ENCODE data around the gene PRB2. TPM values are rescaled to one million over a fixed set of nuclear protein-coding genes. Genes with fewer than 3 reads are reported as not detected.

PRB2 gene
- total RNA-seq, 1 experiment from 2014 or later: not detected

DNA sequence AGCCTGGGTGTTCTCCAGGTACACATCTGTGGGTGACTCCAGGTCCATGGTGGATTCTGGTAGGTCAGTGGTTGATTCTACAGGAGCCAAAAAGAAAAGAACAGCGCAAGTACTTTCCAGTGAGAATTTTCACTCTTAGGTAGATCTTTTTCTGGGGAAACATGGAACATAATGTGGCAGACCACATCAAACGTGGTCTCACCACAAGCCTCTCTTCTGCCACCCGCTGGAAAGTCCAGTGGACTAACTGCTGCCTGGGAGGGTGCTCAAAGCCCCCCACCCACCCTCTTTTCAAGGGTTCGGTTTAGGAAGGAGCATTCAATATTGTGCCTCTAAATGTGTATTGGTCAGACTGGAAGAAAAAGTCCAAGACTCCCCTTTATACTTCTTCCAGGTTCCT, 36.1 kb upstream of the PRB2 start:
- Histone ChIP-seq H3K4me1 (ENCODE audit: control insufficient read depth, insufficient read depth, low read length) (no peaks in the 10 kb centered on the region), H3K36me3 (ENCODE audit: control insufficient read depth, insufficient read depth, low read length) (no peaks in the 10 kb centered on the region; the same call in 1 of the 2 replicates), H3K9me3 (ENCODE audit: control insufficient read depth, insufficient read depth, low read depth, low read length) (no peaks in the 10 kb centered on the region), H3K4me3 (ENCODE audit: low read depth in 2 of 2, low read length in 2 of 2) (no peak overlapping the region), H3K27ac (ENCODE audit: low read length) (no peak overlapping the region), H3K27me3 (ENCODE audit: control insufficient read depth, insufficient read depth, low read length) (no peaks in the 10 kb centered on the region)
- no TSS peak for BruUV-seq (replicated peaks)
- POLR2A ChIA-PET: no interaction called here
- CTCF ChIA-PET: no interaction called here
- DNase-seq (ENCODE audit: low read depth, low spot score): no peak
- ATAC-seq: no peak
- in situ Hi-C loops (cut with HindIII; ENCODE audit: low pct_unique_long_range_greater_than_20kb, low sequenced_read_pairs) (no loop called here), intact Hi-C loops (cut with micrococcal nuclease; ENCODE audit: unreplicated experiment) (no loop called here)
- TF ChIP-seq, protein P1, sequence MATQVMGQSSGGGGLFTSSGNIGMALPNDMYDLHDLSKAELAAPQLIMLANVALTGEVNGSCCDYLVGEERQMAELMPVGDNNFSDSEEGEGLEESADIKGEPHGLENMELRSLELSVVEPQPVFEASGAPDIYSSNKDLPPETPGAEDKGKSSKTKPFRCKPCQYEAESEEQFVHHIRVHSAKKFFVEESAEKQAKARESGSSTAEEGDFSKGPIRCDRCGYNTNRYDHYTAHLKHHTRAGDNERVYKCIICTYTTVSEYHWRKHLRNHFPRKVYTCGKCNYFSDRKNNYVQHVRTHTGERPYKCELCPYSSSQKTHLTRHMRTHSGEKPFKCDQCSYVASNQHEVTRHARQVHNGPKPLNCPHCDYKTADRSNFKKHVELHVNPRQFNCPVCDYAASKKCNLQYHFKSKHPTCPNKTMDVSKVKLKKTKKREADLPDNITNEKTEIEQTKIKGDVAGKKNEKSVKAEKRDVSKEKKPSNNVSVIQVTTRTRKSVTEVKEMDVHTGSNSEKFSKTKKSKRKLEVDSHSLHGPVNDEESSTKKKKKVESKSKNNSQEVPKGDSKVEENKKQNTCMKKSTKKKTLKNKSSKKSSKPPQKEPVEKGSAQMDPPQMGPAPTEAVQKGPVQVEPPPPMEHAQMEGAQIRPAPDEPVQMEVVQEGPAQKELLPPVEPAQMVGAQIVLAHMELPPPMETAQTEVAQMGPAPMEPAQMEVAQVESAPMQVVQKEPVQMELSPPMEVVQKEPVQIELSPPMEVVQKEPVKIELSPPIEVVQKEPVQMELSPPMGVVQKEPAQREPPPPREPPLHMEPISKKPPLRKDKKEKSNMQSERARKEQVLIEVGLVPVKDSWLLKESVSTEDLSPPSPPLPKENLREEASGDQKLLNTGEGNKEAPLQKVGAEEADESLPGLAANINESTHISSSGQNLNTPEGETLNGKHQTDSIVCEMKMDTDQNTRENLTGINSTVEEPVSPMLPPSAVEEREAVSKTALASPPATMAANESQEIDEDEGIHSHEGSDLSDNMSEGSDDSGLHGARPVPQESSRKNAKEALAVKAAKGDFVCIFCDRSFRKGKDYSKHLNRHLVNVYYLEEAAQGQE (IDR thresholded peaks at IDR 0.05; ENCODE audit: insufficient read depth in 1 of 2, low read depth in 2 of 2, low read length in 1 of 2): no peak
- TF ChIP-seq POLR2AphosphoS5 (IDR thresholded peaks at IDR 0.05; ENCODE audit: low read depth, low read length) (no peak), SIN3A (IDR thresholded peaks at IDR 0.05; ENCODE audit: borderline replicate concordance, insufficient read depth, low read depth, low read length) (no peak), TCF7L2 (IDR thresholded peaks at IDR 0.05; ENCODE audit: low read depth, low read length) (no peak)
- TF ChIP-seq, protein P2, sequence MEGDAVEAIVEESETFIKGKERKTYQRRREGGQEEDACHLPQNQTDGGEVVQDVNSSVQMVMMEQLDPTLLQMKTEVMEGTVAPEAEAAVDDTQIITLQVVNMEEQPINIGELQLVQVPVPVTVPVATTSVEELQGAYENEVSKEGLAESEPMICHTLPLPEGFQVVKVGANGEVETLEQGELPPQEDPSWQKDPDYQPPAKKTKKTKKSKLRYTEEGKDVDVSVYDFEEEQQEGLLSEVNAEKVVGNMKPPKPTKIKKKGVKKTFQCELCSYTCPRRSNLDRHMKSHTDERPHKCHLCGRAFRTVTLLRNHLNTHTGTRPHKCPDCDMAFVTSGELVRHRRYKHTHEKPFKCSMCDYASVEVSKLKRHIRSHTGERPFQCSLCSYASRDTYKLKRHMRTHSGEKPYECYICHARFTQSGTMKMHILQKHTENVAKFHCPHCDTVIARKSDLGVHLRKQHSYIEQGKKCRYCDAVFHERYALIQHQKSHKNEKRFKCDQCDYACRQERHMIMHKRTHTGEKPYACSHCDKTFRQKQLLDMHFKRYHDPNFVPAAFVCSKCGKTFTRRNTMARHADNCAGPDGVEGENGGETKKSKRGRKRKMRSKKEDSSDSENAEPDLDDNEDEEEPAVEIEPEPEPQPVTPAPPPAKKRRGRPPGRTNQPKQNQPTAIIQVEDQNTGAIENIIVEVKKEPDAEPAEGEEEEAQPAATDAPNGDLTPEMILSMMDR (IDR thresholded peaks at IDR 0.05): no peak

DNA sequence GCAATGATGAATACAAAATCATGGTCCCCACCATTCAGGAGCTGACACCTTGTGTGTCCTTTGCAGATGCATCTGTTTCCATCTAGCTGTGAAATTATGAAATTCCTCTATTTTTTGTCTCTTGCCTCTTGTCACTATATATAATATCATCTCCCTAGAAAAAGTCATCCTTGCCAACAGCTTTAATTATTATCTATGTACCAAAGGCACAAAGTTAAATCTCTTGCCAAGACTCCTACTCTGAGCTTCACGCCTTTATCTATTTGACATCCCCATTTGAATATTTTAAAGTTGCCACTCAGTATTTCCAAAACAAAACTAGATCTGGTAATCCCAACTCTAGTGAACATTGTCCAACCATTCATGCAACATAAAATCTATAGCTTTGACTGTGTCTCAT, 32.0 kb upstream of the PRB2 start:
- intact Hi-C loops (cut with micrococcal nuclease; ENCODE audit: unreplicated experiment) (no loop called here), in situ Hi-C loops (cut with HindIII; ENCODE audit: low pct_unique_long_range_greater_than_20kb, low sequenced_read_pairs) (no loop called here)
- H3K4me3 ChIP-seq (ENCODE audit: low read depth in 2 of 2, low read length in 2 of 2): no peak overlapping the region
- no TSS peak for BruUV-seq (replicated peaks)
- no peaks in the 10 kb centered on the region for H3K9me3 ChIP-seq (ENCODE audit: control insufficient read depth, insufficient read depth, low read depth, low read length)
- POLR2A ChIA-PET: no interaction called here
- TF ChIP-seq, protein P1 (IDR thresholded peaks at IDR 0.05; ENCODE audit: insufficient read depth in 1 of 2, low read depth in 2 of 2, low read length in 1 of 2): no peak
- TF ChIP-seq, protein P2 (IDR thresholded peaks at IDR 0.05): no peak
- TF ChIP-seq TCF7L2 (IDR thresholded peaks at IDR 0.05; ENCODE audit: low read depth, low read length) (no peak), SIN3A (IDR thresholded peaks at IDR 0.05; ENCODE audit: borderline replicate concordance, insufficient read depth, low read depth, low read length) (no peak), POLR2AphosphoS5 (IDR thresholded peaks at IDR 0.05; ENCODE audit: low read depth, low read length) (no peak)
- ATAC-seq (no peak), DNase-seq (ENCODE audit: low read depth, low spot score) (no peak)
- CTCF ChIA-PET: no interaction called here
- no peaks in the 10 kb centered on the region for H3K27me3 ChIP-seq (ENCODE audit: control insufficient read depth, insufficient read depth, low read length)
- no peaks in the 10 kb centered on the region; the same call in 1 of the 2 replicates for H3K36me3 ChIP-seq (ENCODE audit: control insufficient read depth, insufficient read depth, low read length)
- no peak overlapping the region for H3K27ac ChIP-seq (ENCODE audit: low read length)
- no peaks in the 10 kb centered on the region for H3K4me1 ChIP-seq (ENCODE audit: control insufficient read depth, insufficient read depth, low read length)

Measured in Panc1 (cell line).